Measurements from ENCODE around the gene SWSAP1.

DNA sequence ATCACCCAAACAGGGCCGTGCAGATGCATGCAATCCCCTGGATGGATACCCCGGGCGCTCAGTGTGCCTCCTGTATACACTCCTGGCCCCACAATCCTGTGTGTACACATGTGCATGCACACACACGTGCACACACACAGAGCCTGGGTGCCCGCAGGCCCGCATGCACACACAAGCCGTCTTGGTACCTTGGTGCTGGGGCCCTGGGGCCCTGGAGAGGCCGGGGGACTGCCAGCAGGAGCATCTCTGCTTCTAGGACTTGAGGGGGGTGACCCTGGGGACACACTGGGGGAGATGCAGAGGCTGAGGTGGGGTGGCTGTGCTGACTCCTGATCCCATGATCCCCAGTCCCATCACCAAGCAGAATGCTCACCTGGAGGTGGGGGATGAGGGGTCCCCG is 25.2 kb downstream of the SWSAP1 start:
- TF ChIP-seq KDM1A (IDR thresholded peaks at IDR 0.05; ENCODE audit: borderline replicate concordance, low read length): no peak
- TF ChIP-seq EGR1 (IDR thresholded peaks at IDR 0.05; ENCODE audit: borderline replicate concordance, low read depth, low read length): no peak
- TF ChIP-seq JUND (IDR thresholded peaks at IDR 0.05; ENCODE audit: low read length): no peak
- TF ChIP-seq, protein P1, sequence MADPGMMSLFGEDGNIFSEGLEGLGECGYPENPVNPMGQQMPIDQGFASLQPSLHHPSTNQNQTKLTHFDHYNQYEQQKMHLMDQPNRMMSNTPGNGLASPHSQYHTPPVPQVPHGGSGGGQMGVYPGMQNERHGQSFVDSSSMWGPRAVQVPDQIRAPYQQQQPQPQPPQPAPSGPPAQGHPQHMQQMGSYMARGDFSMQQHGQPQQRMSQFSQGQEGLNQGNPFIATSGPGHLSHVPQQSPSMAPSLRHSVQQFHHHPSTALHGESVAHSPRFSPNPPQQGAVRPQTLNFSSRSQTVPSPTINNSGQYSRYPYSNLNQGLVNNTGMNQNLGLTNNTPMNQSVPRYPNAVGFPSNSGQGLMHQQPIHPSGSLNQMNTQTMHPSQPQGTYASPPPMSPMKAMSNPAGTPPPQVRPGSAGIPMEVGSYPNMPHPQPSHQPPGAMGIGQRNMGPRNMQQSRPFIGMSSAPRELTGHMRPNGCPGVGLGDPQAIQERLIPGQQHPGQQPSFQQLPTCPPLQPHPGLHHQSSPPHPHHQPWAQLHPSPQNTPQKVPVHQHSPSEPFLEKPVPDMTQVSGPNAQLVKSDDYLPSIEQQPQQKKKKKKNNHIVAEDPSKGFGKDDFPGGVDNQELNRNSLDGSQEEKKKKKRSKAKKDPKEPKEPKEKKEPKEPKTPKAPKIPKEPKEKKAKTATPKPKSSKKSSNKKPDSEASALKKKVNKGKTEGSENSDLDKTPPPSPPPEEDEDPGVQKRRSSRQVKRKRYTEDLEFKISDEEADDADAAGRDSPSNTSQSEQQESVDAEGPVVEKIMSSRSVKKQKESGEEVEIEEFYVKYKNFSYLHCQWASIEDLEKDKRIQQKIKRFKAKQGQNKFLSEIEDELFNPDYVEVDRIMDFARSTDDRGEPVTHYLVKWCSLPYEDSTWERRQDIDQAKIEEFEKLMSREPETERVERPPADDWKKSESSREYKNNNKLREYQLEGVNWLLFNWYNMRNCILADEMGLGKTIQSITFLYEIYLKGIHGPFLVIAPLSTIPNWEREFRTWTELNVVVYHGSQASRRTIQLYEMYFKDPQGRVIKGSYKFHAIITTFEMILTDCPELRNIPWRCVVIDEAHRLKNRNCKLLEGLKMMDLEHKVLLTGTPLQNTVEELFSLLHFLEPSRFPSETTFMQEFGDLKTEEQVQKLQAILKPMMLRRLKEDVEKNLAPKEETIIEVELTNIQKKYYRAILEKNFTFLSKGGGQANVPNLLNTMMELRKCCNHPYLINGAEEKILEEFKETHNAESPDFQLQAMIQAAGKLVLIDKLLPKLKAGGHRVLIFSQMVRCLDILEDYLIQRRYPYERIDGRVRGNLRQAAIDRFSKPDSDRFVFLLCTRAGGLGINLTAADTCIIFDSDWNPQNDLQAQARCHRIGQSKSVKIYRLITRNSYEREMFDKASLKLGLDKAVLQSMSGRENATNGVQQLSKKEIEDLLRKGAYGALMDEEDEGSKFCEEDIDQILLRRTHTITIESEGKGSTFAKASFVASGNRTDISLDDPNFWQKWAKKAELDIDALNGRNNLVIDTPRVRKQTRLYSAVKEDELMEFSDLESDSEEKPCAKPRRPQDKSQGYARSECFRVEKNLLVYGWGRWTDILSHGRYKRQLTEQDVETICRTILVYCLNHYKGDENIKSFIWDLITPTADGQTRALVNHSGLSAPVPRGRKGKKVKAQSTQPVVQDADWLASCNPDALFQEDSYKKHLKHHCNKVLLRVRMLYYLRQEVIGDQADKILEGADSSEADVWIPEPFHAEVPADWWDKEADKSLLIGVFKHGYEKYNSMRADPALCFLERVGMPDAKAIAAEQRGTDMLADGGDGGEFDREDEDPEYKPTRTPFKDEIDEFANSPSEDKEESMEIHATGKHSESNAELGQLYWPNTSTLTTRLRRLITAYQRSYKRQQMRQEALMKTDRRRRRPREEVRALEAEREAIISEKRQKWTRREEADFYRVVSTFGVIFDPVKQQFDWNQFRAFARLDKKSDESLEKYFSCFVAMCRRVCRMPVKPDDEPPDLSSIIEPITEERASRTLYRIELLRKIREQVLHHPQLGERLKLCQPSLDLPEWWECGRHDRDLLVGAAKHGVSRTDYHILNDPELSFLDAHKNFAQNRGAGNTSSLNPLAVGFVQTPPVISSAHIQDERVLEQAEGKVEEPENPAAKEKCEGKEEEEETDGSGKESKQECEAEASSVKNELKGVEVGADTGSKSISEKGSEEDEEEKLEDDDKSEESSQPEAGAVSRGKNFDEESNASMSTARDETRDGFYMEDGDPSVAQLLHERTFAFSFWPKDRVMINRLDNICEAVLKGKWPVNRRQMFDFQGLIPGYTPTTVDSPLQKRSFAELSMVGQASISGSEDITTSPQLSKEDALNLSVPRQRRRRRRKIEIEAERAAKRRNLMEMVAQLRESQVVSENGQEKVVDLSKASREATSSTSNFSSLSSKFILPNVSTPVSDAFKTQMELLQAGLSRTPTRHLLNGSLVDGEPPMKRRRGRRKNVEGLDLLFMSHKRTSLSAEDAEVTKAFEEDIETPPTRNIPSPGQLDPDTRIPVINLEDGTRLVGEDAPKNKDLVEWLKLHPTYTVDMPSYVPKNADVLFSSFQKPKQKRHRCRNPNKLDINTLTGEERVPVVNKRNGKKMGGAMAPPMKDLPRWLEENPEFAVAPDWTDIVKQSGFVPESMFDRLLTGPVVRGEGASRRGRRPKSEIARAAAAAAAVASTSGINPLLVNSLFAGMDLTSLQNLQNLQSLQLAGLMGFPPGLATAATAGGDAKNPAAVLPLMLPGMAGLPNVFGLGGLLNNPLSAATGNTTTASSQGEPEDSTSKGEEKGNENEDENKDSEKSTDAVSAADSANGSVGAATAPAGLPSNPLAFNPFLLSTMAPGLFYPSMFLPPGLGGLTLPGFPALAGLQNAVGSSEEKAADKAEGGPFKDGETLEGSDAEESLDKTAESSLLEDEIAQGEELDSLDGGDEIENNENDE (IDR thresholded peaks at IDR 0.05; ENCODE audit: insufficient replicate concordance, low read length): no peak
